SK-N-SH (cell line): ENCODE data around the gene SRGAP3. TPM values are rescaled to one million over a fixed set of nuclear protein-coding genes. Genes with fewer than 3 reads are reported as not detected.
A peak's percentile ranks its signal among the peaks of the same experiment; 100 is the strongest.

Experiments used
- CTCF ChIA-PET: fragments of 300-600, 350-600 bp; formaldehyde crosslinking; extraction: SDS; loops from one replicate; lab custom pipeline; 2021; lab: Yijun Ruan, JAX
- POLR2A ChIA-PET: fragments of 350-600 bp; sonication (Branson Sonifier 250); formaldehyde crosslinking; extraction: SDS; loops from one replicate; lab custom pipeline; 2020; ENCODE audit warnings: antibody characterized with exemption, inconsistent platforms; lab: Yijun Ruan, JAX
- DNase-seq: peaks from one replicate; pipeline ENCODE4 v3.0.0; 2012
- H2AFZ ChIP-seq: fragments of 200-600 bp; sonication (generic); 2 replicates; pipeline ENCODE4 v1.8.1; 2016; ENCODE audit warnings: antibody characterized with exemption, mild to moderate bottlenecking, low read depth
- H3F3A ChIP-seq: fragments of 200-600 bp; sonication (generic); replicated peaks from 2 replicates; pipeline ENCODE3; 2016; ENCODE audit warnings: antibody characterized with exemption, mild to moderate bottlenecking; ENCODE audit not compliant: insufficient read depth
- H3K27ac ChIP-seq, 2 experiments: fragments of 200-500 bp in 1 of 2; fragments of 200-600 bp in 1 of 2; sonication (Bioruptor generic) in 1 of 2; sonication (generic), shearing (Covaris generic) in 1 of 2; 2 replicates each; pipeline versions ENCODE4 v1.5.1 to v1.6.1; 2014 to 2016; ENCODE audit warnings: low read depth in 2 of 2, inconsistent platforms in 1 of 2, low read length in 1 of 2, mild to moderate bottlenecking in 1 of 2, mixed read lengths in 1 of 2
- H3K27me3 ChIP-seq: fragments of 200-600 bp; sonication (generic), shearing (Covaris generic); 2 replicates; pipeline ENCODE4 v1.6.1; 2016; ENCODE audit warnings: mixed run types; ENCODE audit not compliant: insufficient read depth
- H3K36me3 ChIP-seq, 2 experiments: fragments of 200-500 bp in 1 of 2; fragments of 200-600 bp in 1 of 2; sonication (Bioruptor generic) in 1 of 2; sonication (generic) in 1 of 2; replicated peaks in 1 of 2; 2 replicates each; pipeline versions ENCODE3 to v1.5.1; 2014 to 2016; ENCODE audit warnings: low read length in 1 of 2, mild to moderate bottlenecking in 1 of 2; ENCODE audit not compliant: insufficient read depth in 2 of 2, control insufficient read depth in 1 of 2
- H3K4me1 ChIP-seq, 2 experiments: fragments of 200-500 bp in 1 of 2; fragments of 200-600 bp in 1 of 2; sonication (Bioruptor generic) in 1 of 2; sonication (generic), shearing (Covaris generic) in 1 of 2; 2 replicates each; pipeline versions ENCODE4 v1.5.1 to v1.6.1; 2014 to 2016; ENCODE audit warnings: low read depth in 1 of 2, low read length in 1 of 2, mixed run types in 1 of 2; ENCODE audit not compliant: insufficient read depth in 2 of 2, control insufficient read depth in 1 of 2
- H3K4me2 ChIP-seq: fragments of 200-600 bp; sonication (generic), shearing (Covaris generic); 2 replicates; pipeline ENCODE4 v1.6.1; 2017; ENCODE audit warnings: mixed run types
- H3K4me3 ChIP-seq, 2 experiments: fragments of 200-500 bp in 1 of 2; fragments of 200-600 bp in 1 of 2; sonication (Bioruptor generic) in 1 of 2; sonication (generic), shearing (Covaris generic) in 1 of 2; 2 replicates each; pipeline versions ENCODE4 v1.5.1 to v1.8.1; 2014 to 2016; ENCODE audit warnings: low read depth in 2 of 2, inconsistent platforms in 1 of 2, low read length in 1 of 2, mild to moderate bottlenecking in 1 of 2, mixed read lengths in 1 of 2, moderate library complexity in 1 of 2
- H3K79me2 ChIP-seq: fragments of 200-600 bp; sonication (generic); 2 replicates; pipeline ENCODE4 v1.8.1; 2017; ENCODE audit warnings: mild to moderate bottlenecking; ENCODE audit not compliant: insufficient read depth
- H3K9ac ChIP-seq: fragments of 200-600 bp; sonication (generic); 2 replicates; pipeline ENCODE4 v1.6.1; 2017; ENCODE audit warnings: mixed run types
- H3K9me2 ChIP-seq: fragments of 200-600 bp; sonication (generic); 2 replicates; pipeline ENCODE4 v1.6.1; 2017; ENCODE audit warnings: mixed run types
- H3K9me3 ChIP-seq: fragments of 200-600 bp; sonication (generic); 2 replicates; pipeline ENCODE4 v1.6.1; 2017; ENCODE audit warnings: mixed run types, mild to moderate bottlenecking, moderate library complexity
- H4K20me1 ChIP-seq: fragments of 200-600 bp; sonication (generic); 2 replicates; pipeline ENCODE4 v1.6.1; 2017; ENCODE audit warnings: mild to moderate bottlenecking, mixed run types; ENCODE audit not compliant: insufficient read depth
- CHD2 ChIP-seq: fragments of 150-350 bp; IDR thresholded peaks from 2 replicates; pipeline ENCODE4 v1.6.1; 2018; ENCODE audit warnings: low read length; ENCODE audit not compliant: partially characterized antibody
- CTCF ChIP-seq: fragments of 200-600 bp; sonication (generic); IDR thresholded peaks from 2 replicates; pipeline ENCODE4 v1.6.1; 2017; ENCODE audit warnings: antibody characterized with exemption, mild to moderate bottlenecking, moderate library complexity
- ELF1 ChIP-seq: IDR thresholded peaks from 2 replicates; pipeline ENCODE4 v1.4.0; 2012
- EP300 ChIP-seq, 2 experiments: IDR thresholded peaks; 2 replicates each; pipeline versions ENCODE4 v1.4.0 to v1.6.1; 2012; ENCODE audit warnings: borderline replicate concordance in 1 of 2, low read depth in 1 of 2, low read length in 1 of 2
- EZH2phosphoT487 ChIP-seq: fragments of 200-600 bp; sonication (generic); IDR thresholded peaks from 2 replicates; pipeline ENCODE4 v1.6.1; 2017; ENCODE audit warnings: low read depth, mixed run types, mild to moderate bottlenecking, antibody characterized with exemption, moderate library complexity, borderline replicate concordance
- FOSL2 ChIP-seq: IDR thresholded peaks from 2 replicates; pipeline ENCODE4 v1.4.0; 2012; ENCODE audit warnings: low read depth, mild to moderate bottlenecking, moderate library complexity, borderline replicate concordance
- FOXJ3 ChIP-seq: sonication (generic); formaldehyde crosslinking; IDR thresholded peaks from 2 replicates; pipeline ENCODE4 v1.5.1; 2020; ENCODE audit warnings: mild to moderate bottlenecking, missing genetic modification reagents
- JUND ChIP-seq: IDR thresholded peaks from 2 replicates; pipeline ENCODE4 v1.4.0; 2012
- MEF2A ChIP-seq: IDR thresholded peaks from 2 replicates; pipeline ENCODE4 v1.4.0; 2012; ENCODE audit warnings: low read depth, borderline replicate concordance
- MXI1 ChIP-seq: IDR thresholded peaks from 2 replicates; pipeline ENCODE4 v1.6.1; 2012; ENCODE audit warnings: mild to moderate bottlenecking, low read depth, low read length, improper control_type of control experiment
- NFIC ChIP-seq: IDR thresholded peaks from 2 replicates; pipeline ENCODE4 v1.4.0; 2012; ENCODE audit warnings: borderline replicate concordance
- NRF1 ChIP-seq: IDR thresholded peaks from 2 replicates; pipeline ENCODE4 v1.6.1; 2012; ENCODE audit warnings: low read depth, mild to moderate bottlenecking, low read length
- PBX3 ChIP-seq: IDR thresholded peaks from 2 replicates; pipeline ENCODE4; 2012
- POLR2AphosphoS5 ChIP-seq: IDR thresholded peaks from 2 replicates; pipeline ENCODE4 v1.6.1; 2012; ENCODE audit warnings: low read depth, low read length
- RCOR1 ChIP-seq: fragments of 150-350 bp; IDR thresholded peaks from 2 replicates; pipeline ENCODE4 v1.6.1; 2017; ENCODE audit warnings: antibody characterized with exemption, low read length
- REST ChIP-seq: IDR thresholded peaks from 2 replicates; pipeline ENCODE4 v1.6.1; 2012; ENCODE audit warnings: mild to moderate bottlenecking, low read depth, low read length, moderate library complexity
- RFX5 ChIP-seq: IDR thresholded peaks from 2 replicates; pipeline ENCODE4 v1.6.1; 2012; ENCODE audit warnings: mild to moderate bottlenecking, improper control_type of control experiment, low read length
- RXRA ChIP-seq: IDR thresholded peaks from 2 replicates; pipeline ENCODE4 v1.4.0; 2012; ENCODE audit warnings: low read depth, mild to moderate bottlenecking, borderline replicate concordance
- SIN3A ChIP-seq: IDR thresholded peaks from 2 replicates; pipeline ENCODE4 v1.6.1; 2012; ENCODE audit warnings: low read depth, mild to moderate bottlenecking, low read length, moderate library complexity, borderline replicate concordance
- SMC3 ChIP-seq: IDR thresholded peaks from 2 replicates; pipeline ENCODE4 v1.6.1; 2012; ENCODE audit warnings: low read depth, low read length, improper control_type of control experiment
- USF2 ChIP-seq: fragments of 150-350 bp; IDR thresholded peaks from 2 replicates; pipeline ENCODE4 v1.6.1; 2017; ENCODE audit warnings: antibody characterized with exemption, low read length, low read depth, borderline replicate concordance
- ZBTB33 ChIP-seq: IDR thresholded peaks from 2 replicates; pipeline ENCODE4 v1.4.0; 2012; ENCODE audit warnings: low read depth, borderline replicate concordance
- WGBS: methylation state at CpG from one replicate; pipeline ENCODE4 v1.1.6; 2017; ENCODE audit warnings: low lambda C conversion rate; 5-methylcytosine and 5-hydroxymethylcytosine counted together
- polyA plus RNA-seq, 3 experiments: library from polyadenylated mRNA; depleted of rRNA; stranded (reverse); fragments of >200 nt; gene quantifications; 2 replicates each; pipeline ENCODE4 v1.2.3, GENCODE V29; 2012

SRGAP3 gene
- polyA plus RNA-seq, 1 of the 3 experiments (the other 2 are of a cell fraction), result 2.8 TPM

- POLR2A ChIA-PET, result no interaction called here
- Histone ChIP-seq H2AFZ (no peak overlapping the region), H3K9me2 (no peaks in the 10 kb centered on the region), H4K20me1 (no peaks in the 10 kb centered on the region), H3F3A (peaks cover 30% of the 10 kb centered on the region), H3K27ac (peak overlapping the region; percentile 72 to 89), H3K4me1 (peaks cover 2 to 13% of the 10 kb centered on the region in 2 experiments; a peak in 3 of 4 replicates), H3K79me2 (peaks cover 3% of the 10 kb centered on the region; the same call in 1 of the 2 replicates), H3K9me3 (no peaks in the 10 kb centered on the region), H3K4me2 (peak overlapping the region; percentile 39), H3K4me3 (no peak overlapping the region), H3K36me3 (peaks cover 27 to 48% of the 10 kb centered on the region in 2 experiments), H3K9ac (peak overlapping the region; percentile 57), H3K27me3 (no peaks in the 10 kb centered on the region)
- CTCF ChIA-PET, result interaction anchor here (1.0 to 2.9 kb wide), 4 partner anchors 9 to 168 kb away, joined by 3 to 16 read pairs (median 8); partner anchors contain the start of gene OXTR
- DNase-seq, result no peak
- WGBS, result 38% methylated on average over 6 of the region's 6 CpGs
- no peak for TF ChIP-seq ELF1
- no peak for TF ChIP-seq EZH2phosphoT487
- TF ChIP-seq CTCF, result no peak
- TF ChIP-seq PBX3, result peak; percentile 62
- peak; percentile 28; the same call in 1 of the 2 replicates for TF ChIP-seq NFIC
- TF ChIP-seq SMC3, result no peak
- no peak for TF ChIP-seq NRF1
- peak; percentile 96 for TF ChIP-seq FOSL2
- TF ChIP-seq EP300 (IDR thresholded peaks at IDR 0.05; ENCODE audit: borderline replicate concordance in 1 of 2, low read depth in 1 of 2, low read length in 1 of 2), result peak in 1 of 2 experiments; percentile 81; a peak in 2 of 4 replicates
- no peak for TF ChIP-seq RCOR1
- no peak for TF ChIP-seq REST
- peak; percentile 94 for TF ChIP-seq JUND
- TF ChIP-seq MEF2A, result 0 out of 2 replicates have a peak, but pooled peaks have one; percentile 8
- TF ChIP-seq RXRA, result 0 out of 2 replicates have a peak, but pooled peaks have one; percentile 38
- no peak for TF ChIP-seq FOXJ3
- no peak for TF ChIP-seq USF2
- TF ChIP-seq RFX5, result peak; percentile 84
- TF ChIP-seq SIN3A, result no peak
- peak; percentile 39; the same call in 1 of the 2 replicates for TF ChIP-seq POLR2AphosphoS5
- no peak for TF ChIP-seq ZBTB33
- no peak for TF ChIP-seq CHD2
- TF ChIP-seq MXI1, result no peak
These were observed 312.1 kb downstream of the SRGAP3 start for GRCh38 chr3:8937064-8938020.
